Right ventricle myocardium inferior (tissue), 1 donor: Measurements from ENCODE around the gene RASL10A. TPM values are rescaled to one million over a fixed set of nuclear protein-coding genes. Genes with fewer than 3 reads are reported as not detected.
A peak's percentile ranks its signal among the peaks of the same experiment; 100 is the strongest.

Experiments
- ATAC-seq: fragments of 200-7000 bp; cut with Tn5 transposase; one replicate; pipeline ENCODE4 v1.9.1; 2020; ENCODE audit warnings: mild to moderate bottlenecking, moderate library complexity
- DNase-seq: peaks from one replicate; pipeline ENCODE4 v3.0.0; 2021; ENCODE audit errors: missing footprints
- intact Hi-C: fragments of 100-400 bp; cut with DNase I; formaldehyde crosslinking; loops from one replicate; pipeline ENCODE4 v1.11.0; 2022
- total RNA-seq: library from RNA; stranded (reverse); fragmentation: NEBNext Ultra II Directional; extraction: Animal tissue kit (Norgen Biotek cat#: 25700); gene quantifications from one replicate; pipeline ENCODE4 v1.2.1, GENCODE V29; 2021
- donor health status: DM: no; HTN: yes; CAD: no; lungs with severe emphysema.

The RASL10A gene
- total RNA-seq, 1 donor from 2014 or later, result 1.1 TPM

DNA sequence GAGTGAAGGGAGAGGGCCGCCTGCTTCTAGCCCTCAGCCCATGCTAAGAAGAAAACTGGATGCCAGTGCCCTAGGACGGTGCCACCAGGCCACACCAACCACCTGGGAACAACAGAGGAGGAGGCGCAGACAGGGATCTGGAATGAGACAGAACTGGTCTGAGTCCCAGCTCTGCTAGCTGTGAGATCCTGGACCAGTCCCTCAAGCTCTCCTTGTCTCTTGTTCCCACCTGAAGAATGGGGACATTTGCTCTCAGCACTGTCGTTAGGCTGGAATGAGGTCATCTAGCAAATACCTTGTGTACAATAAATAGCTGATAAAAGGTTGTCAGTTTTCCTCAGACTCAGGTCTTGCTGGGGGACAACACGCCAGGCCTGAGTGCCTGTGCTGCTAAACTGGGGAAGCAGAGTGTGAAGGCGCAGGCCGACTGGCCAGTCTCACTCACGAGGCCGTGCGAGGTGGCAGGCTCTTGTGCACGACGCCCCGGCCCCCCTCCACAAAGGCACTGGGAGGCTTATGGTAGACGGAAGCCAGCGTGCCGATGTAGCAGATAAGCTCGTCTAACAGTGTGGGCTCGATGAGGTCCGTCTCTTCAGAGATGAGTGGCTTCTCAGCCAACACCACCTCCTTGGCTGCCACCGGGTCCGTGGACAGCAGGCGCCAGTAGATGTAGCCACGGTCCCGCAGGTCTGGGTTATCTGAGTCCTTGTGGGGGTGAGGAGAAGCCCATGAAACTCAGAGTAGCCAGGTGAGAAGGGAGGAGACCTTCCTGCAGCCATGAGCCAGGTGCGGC lies 25.8 kb upstream of the RASL10A start:
- no peak for DNase-seq
- intact Hi-C loops, result no loop called here
- no peak for ATAC-seq

DNA sequence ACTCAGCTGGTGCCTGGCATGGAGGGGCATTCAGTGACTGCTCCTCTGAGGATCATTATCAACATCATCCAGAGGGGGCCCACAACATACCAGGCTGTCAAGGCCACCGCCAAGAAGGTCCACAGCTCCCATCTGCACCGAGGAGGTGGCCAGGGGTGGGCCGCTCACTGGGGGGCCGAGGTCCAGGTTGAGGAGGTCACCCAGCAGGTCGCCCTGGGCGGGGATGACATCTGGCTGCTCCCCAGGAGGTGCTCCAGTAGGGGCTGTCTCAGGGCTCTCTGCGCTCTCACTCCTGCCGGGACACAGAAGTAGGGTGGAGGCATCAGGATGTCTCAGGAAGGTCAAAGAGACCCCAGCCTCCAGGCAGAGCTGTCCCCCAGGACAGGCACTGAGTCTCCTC lies 25.1 kb upstream of the RASL10A start:
- intact Hi-C loops, result no loop called here
- DNase-seq (no peak), ATAC-seq (no peak)

DNA sequence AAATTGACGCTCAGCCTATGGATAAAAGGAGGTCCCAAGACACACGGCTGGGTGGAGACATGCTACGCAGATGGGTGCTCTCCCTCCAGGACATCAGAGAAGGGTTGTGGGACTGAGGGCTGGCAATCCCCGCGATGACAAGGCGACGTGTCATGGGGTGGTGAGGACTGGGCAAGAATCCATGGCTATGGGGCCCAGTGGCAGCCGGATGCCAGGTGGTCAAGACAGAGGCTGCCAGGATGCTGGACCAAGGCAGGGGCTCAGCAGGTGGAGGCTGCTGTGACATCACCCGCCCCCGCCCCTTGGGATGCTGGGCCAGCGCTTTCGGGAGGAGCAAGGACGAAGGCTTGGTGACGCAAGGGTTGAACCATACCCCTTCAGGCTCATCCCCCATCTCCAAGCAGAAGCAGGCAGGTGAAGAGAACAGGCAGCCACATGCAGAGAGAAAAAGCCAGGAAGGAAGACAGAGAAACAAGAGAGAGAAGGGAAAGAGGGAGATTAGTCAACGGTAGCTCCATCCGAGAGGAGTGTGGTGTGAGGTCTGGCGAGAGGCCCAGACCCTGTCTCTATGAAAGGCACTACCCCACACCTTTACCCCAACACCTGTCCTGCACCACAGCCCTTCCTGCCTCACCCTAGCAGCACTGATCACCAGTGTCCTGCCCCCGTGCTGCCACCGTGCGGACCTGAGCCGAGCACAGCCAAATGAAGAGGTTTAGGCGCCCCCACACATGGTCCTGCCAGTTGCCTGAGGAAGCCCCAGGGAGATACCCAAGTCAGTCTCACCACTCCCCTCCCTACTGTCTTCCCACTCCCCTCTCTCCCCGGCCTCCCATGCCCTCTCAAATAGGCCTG lies 24.1 kb upstream of the RASL10A start:
- intact Hi-C loops, result no loop called here
- ATAC-seq, result no peak
- no peak for DNase-seq

DNA sequence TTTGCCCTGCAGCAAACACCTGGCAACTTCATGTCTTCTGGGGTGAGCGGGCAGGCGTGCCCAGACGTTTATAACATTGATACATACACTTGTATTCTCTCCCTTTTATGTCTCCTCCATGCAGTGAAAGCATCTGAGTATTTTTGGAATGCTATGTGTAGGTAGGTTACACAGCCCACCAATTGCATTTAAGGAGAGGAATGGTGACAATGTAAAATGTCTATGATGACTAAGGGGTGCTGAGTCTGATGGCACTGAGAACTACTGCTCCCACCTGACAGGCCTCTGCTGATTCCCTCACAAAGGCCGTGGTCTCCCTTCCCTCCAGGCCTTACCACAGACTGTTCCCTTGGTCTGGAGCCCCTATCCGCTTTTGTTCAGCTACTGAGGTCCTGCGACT lies 22.9 kb upstream of the RASL10A start:
- DNase-seq (no peak), ATAC-seq (no peak)
- intact Hi-C loops, result no loop called here

DNA sequence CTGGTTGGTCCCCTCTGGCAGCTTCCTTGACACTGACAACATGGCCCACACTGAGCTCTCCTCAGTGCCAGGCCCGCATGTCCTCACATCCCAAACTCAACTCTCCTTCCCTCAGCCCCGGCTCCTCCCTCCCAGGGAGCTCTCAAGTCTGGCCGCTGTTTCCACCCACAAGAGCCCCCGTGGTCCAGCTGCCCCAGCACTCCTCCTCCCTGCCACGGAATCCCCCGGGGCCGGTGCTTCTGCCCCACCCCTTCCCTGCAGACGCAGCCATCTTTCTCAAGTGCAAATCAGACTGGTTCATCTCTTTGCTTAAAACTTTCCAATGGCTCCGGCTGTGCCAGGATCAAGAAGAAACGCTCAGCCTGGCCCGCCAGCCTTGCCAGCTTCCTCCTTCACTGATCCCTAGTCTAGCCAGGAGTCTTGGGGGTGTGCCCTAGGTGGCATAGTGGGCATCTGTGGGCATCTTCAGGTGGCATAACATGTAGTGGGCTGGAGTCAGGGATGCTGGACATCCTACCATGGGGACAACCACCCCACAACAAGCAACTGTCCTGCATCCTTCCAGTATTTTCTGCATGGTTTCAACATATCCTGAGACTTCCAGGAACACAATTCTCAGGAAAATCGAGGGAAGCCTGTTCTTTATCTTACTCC lies 22.3 kb upstream of the RASL10A start:
- intact Hi-C loops, result no loop called here
- no peak for DNase-seq
- ATAC-seq, result no peak

DNA sequence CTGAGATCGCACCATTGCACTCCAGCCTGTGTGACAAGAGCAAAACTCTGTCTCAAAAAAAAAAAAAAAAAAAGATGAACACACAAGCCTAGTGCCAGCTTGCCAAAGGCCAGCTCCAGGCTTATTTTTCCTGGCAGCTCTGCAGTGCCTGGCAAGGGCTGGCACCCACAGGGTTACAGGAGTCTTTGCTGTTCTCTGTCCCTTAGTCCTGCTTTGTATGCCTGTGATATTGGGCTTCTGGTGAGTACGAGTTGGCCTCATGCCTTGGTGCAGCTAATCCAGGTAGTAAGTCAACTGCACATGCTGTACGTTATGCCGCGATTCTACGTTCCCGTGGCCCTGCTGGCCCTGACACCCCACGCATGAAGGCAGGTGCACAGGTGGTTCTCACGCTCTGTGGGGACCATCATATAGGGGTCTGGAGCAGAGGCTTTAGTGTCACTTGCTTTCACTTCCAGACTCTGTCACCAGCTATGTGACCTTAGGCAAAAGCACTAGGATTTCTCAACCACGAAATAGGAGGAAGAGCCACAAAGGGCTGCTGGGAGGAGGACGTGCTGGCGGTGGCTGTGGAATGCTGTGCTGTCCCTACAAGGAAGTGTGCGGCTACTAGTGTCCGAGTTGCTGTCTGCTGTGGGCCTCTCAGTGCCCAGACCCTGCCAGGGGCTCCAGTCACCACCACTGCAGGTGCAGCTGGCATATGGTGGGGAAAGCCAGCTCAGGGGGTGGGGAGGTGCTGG lies 21.4 kb upstream of the RASL10A start:
- ATAC-seq (peak; percentile 51), DNase-seq (no peak)
- intact Hi-C loops, result no loop called here

DNA sequence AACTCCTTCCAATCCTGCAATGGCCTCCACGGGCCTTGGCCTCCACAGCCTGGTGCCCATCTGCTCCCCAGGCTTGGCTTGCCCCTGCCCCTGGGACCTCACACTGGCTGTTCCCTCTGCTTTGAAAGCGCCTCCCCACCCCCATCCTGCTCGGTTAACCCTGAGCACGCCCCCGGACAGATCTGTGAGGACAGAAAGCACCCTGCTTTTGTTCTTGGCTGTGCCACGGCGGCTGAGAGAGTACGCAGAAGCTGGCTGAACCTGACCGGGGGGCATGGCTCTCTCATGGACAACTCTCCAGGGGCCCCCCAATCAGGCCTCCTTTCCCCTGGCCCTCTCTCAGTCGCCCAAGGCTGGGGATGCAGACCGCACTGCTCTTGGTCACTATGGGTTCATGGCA lies 20.2 kb upstream of the RASL10A start:
- DNase-seq (no peak), ATAC-seq (no peak)
- intact Hi-C loops, result no loop called here

DNA sequence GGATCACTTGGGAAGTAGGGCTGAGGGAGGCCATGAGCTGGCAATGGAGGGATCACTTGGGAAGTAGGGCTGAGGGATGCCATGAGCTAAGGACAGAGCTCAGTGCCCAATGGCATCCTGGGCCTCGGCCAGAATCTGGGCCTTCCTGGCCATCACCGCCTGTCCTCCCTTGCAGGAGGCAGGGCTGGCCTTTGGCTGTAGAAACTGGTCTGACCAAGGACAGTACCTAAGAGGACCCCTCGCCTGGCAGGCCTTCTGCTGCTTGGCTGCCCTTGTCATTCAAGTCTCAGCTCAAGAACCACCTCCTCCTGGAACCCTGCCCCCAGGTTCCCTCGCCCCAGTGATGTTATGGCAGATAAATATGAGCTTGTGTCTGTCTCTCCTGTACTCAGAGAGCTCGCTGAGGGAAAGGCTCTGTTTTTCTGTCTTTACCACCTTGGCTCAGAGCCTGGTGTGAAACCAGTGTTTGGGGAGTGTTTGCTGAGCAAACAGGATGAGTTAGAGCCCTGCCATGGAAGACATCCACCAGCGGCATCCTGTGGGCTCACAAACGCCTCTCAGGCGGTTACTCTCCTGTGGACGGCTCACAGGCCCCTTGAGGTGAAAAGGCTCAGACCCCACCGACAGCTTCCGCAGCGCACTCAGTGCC lies 19.3 kb upstream of the RASL10A start:
- ATAC-seq (no peak), DNase-seq (no peak)
- intact Hi-C loops, result no loop called here

DNA sequence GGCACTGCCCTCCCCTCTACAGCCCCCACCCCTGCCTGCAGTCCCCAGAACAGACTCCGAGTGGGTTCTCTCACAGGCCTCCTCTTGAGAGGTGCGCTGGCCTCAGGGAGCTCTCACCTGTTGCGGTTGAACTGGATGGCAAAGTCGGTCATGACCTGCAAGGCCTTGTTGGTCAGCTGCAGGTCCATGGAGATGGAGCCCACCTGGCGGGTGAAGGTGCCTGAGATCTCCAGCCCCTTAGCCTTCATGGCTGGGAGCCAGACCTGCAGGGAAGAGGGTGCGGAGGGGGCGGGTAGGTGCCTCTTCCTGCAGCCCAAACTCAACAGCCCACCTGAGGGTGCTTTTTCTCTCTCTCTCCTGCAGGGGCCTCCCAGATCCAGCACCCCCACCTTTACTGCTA lies 18.7 kb upstream of the RASL10A start:
- intact Hi-C loops, result no loop called here
- no peak for ATAC-seq
- DNase-seq, result no peak

DNA sequence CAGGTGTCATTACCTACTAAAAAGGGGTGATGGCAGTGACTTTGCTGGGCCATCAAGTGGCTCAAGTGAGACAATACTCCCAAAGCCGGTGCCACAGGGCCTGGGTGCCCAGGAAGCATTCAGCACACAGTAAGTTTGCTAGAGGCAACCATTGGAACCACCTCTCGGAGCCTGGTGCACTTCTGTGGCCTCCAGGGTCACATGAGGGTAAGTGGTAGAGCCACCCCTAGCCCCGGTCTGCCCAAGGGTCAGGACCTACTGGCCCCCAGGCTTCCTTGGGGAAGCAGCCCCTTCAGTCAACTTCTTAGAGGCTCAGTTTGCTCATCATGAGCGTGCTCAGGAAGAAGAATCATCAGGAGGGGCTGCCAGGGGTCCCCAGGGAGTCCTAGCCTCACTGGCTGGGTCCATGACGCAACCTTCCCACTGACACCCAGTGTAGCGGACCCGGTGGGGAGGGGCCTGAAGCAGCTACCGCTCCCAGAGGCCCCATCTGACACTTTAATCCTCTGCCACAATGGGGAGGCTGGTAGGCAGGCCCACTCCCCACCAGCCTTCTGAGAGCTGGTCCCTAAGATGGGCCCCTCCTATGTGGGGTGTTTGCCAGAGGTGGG lies 17.5 kb upstream of the RASL10A start:
- intact Hi-C loops, result no loop called here
- ATAC-seq, result no peak
- DNase-seq, result no peak

DNA sequence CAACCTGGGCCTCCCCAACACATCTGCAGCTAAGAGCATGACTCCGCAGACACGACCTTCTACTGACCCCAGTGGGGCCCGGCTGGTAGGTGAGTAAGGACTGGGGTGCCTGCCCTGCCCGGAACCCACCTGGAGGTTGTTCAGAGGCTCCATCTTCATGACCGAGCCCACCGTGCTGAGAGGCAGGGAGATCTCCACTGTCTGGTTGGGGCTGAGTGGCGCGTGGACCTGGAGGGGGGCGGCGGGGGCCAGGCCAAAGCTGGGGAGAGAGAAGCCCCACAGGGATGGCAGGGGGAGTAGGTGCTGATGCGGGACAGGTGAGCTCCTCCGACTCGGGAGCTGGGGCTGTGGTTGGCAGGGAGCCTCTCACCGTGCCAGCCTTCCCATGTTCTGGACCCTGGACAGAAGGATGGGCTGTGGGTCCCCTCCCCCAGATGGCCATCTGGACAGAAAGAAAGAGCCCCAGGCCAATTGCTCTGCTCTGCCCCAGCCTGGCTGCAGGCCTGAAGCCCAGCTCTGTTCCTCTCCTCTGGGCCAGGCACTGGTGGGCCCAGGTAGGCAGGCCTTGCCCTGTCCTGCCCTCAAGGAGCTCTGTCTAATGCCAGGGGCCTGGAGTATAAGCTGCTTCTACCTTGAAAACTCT lies 16.3 kb upstream of the RASL10A start:
- ATAC-seq (no peak), DNase-seq (no peak)
- intact Hi-C loops, result no loop called here

DNA sequence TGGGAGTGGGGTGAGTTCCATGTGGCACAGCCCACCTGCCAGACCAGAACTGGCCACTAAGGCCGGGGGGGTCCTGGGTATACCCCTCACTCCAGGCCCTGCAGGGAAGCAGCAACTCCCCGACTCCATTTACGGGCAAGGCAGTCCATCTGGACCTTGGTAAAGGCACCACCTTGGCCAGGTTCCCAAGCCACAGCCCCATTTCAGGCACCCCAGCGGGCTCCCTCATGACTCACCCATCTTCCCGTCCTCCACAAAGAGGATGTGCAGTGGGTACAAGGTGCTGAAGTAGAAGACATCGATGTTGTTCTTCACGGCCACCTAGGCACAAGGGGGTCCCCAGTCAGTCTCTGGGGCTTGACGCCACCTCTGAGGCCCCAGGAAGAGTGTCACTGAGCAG lies 15.7 kb upstream of the RASL10A start:
- intact Hi-C loops, result no loop called here
- DNase-seq, result no peak
- ATAC-seq, result no peak

DNA sequence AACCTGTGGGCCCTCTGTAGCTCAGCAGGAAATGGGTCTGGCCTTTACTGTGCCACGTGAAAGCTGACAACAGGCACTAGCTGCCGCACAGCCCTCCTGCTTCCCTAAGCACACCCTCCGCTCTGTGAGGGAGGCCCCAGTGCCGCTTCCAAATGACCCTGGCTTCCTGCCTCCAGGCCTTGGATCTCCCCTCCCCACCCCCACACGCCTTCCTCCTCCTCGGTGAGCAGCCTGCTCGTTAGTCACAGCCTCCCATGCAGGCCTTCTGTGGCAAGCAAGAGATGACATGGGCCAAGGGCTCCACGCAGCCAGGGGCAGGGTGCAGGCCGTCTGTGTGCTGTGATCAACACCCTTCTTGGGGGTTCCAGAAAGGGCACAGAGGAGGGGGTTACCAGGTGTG lies 15.3 kb upstream of the RASL10A start:
- intact Hi-C loops, result no loop called here
- ATAC-seq (no peak), DNase-seq (no peak)

DNA sequence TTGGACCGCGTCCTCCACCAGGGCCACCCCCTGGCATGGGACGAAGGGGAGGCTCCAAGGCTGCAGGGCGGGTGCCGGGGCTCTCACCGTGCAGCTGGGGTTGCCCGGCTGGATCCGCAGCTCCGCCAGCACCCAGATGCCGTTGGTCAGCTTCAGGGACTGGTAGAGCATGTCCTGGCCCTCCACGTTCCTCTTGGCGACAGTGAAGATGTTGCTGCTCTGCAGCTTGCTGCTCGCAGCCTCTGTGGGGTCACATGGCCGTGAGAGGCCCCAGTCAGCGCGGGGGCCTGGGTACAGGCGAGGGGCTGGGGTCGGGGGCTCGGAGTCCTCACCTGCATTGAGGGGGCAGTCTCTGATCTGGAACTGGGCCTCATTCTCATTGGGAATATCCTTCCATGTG lies 14.8 kb upstream of the RASL10A start:
- DNase-seq (no peak), ATAC-seq (no peak)
- intact Hi-C loops, result no loop called here

DNA sequence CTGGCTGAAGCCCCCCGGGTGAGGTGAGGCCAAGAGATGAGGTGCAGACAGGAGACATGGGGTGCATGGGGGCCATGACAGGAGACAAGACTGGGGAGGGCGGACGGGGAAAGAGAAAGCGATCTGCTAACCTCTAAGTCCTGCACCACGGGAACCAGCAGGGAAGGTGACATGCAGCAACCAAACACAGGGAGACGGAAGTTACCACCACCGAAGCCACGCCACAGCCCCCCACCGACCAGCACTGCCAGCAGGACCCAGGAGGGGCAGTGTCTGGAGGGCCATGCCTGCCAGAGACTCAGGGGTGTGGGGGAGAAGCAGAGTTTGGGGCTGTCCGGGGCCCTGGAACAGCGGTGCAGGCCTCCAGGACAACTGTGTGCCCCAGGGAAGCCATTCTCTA lies 14.1 kb upstream of the RASL10A start:
- intact Hi-C loops, result no loop called here
- ATAC-seq, result no peak

DNA sequence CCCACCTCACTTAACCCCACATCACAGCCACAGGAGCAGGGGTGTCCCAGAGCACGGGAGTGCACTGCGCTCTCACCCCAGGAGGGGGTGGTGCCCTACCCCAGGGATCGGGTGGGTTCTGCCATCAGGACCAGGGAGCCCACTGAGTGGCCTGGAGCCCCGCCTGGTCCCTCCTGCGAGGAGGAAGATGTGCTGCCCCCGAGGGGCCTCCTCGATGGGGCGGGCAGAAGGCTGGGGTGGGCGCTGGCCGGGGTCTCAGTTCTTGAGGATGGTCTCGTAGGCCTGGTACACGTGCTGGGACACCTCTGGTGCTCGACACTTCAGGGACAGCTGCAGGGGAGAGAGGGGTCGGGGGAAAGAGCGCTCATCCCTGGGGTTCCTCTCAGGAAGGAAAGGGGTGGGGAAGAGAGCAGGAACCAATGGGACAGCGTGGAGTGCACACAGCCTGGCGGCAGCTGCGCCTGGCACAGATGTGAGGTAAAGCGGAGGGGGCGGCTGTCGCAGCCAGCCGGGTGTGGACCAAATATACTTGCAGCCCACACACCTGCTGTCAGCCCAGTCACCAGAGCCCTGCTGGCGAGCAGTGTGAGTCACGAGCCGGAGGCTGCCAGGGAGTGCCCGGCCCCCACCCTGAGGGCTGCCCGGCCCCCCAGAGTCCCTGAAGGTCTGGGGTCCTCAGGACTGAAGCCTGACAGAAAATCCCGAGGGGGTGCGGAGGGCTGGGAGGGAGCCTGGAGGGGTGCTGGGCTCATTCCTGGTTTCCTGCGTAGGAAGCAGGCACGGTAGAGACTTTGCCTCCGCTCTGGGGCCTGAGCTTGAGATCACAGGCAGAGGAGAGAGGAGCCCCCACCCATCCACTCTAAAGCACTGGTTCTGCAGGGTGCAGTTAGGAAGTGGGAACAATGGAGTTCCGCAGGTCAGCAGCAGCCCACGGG lies 13.3 kb upstream of the RASL10A start:
- ATAC-seq, result no peak
- intact Hi-C loops, result no loop called here
- DNase-seq, result no peak

More for the DNA sequence above, 14.1 kb upstream of the RASL10A start:
- no peak for DNase-seq

DNA sequence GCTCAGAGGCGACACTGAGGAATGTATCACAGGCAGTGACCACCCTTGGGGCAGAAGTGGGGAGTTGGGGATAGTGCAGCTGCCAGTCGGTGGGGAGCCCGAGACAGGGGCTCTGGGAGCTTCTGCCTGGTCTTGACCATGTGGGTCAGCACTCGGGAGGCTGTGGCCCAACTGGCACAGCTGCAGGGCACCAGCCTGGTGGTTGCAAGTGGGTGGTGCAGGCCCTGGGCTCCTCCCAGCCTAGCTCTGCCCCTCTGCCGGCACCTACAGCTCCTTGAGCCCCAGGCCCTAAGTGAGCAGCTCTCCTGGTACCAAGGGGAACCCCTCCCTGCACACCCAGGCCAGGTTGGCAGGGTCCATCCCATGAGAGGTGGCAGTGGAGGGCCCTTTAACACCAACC lies 12.6 kb upstream of the RASL10A start:
- DNase-seq (no peak), ATAC-seq (no peak)
- intact Hi-C loops, result no loop called here
